ENCODE measurements around the gene FRG2B.
A peak's percentile ranks its signal among the peaks of the same experiment; 100 is the strongest.
"Not testable (repeated sequence)": the region's sequence is repeated elsewhere in the genome, so short reads cannot be mapped to it uniquely, and the experiment has no call there.

Gene FRG2B

GRCh38 chr10:133626695-133627094 lies at the start of gene FRG2B:
Gene FRG2B (minus strand): TSS chr10:133626795. CDS start chr10:133626742, 53 bp downstream.
- not testable (repeated sequence) for DNase-seq

- not testable (repeated sequence) for DNase-seq
Observed at GRCh38 chr10:133667446-133667845, 40.9 kb upstream of the FRG2B start.

- DNase-seq = not testable (repeated sequence)
Observed at GRCh38 chr10:133663544-133664160, 37.1 kb upstream of the FRG2B start.

GRCh38 chr10:133661122-133661521 lies 34.5 kb upstream of the FRG2B start:
- not testable (repeated sequence) for DNase-seq

GRCh38 chr10:133660516-133660915 lies 33.9 kb upstream of the FRG2B start:
- DNase-seq = not testable (repeated sequence)

- DNase-seq = not testable (repeated sequence)
Observed at GRCh38 chr10:133657276-133657675, 30.7 kb upstream of the FRG2B start.

DNA sequence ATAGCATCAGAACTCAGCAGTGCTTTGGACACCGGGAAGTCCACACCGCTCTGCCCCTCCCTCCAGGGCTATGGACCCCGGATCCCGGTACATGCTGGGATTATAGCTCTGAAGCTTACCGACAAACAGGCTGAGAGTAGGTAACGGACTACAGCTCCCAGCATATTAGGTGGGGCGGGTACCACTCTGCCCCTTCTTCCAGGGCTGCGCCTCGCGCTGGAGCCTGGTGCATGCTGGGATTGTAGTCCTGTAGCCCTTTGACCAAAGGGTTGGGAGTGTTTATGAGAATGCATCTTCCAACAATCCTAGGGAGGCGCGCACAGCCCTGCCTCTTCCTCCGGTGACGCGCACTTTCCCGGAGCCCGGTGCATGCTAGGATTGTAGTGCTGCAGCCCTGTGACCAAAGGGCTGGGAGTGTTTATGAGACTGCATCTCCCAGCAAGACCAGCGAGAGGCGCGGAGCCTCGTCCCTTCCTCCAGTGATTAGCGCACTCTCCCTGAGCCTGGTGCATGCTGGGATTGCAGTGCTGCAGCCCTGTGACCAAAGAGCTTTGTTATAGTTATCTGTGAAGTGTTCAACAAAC lies 22.4 kb upstream of the FRG2B start:
- DNase-seq = not testable (repeated sequence)

- DNase-seq = not testable (repeated sequence)
Observed at GRCh38 chr10:133647075-133647748, 20.6 kb upstream of the FRG2B start.

GRCh38 chr10:133637846-133638235 lies 11.2 kb upstream of the FRG2B start:
- DNase-seq = not testable (repeated sequence)

DNA sequence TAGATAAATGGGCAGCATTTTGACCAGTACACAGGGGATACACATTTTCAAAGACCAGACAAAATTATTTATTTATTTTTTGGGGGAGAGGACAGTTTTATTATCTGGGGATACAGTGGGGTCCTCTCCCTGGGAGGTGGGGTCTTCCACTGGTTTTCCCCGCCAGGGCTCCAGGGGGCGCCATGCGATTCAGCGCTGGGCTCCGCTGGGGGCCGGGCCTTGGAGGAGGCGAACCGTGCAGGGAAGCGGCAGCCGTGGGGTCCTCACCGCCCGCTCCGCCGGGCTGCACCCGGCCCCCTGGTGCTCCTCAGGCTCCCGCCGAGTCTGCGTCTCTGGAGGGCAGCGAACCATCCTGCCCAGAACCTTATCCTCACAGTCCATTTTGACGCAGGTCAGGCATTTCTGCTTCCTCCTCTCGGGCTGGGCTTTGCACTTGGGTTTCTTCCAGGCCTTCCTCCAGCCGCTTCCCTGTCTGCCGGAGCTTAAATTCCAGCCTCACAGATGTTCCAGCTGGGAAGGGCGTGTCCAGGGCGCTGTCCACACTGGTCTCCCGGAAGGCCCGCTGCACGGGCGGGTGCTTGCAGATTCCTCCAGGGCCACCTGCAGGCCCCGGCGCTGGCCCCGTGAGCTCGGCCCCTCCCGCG lies 10.7 kb upstream of the FRG2B start:
- not testable (repeated sequence) for DNase-seq

GRCh38 chr10:133630723-133631249 lies 4.2 kb upstream of the FRG2B start:
- not testable (repeated sequence) for DNase-seq

DNA sequence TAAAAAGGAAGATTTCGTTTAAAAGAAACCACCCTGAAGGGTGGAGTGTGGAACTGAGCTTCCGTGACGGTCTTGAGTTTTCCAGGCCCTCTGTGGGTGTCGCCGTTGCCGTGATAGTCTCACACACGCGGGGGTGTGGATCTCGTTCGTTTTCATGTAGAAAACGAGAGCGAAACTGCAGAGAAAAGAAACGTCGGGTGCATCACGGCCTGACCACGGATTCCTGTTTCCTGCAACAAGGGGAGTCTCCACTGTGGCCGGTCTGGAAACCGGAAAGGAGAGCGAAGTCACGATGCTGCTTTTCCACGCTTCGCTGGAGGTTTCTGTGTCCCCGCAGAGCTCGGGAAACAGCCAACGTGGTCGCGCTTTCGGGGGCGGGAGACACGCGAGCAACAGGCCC lies 4.1 kb downstream of the FRG2B start:
- not testable (repeated sequence) for DNase-seq

DNA sequence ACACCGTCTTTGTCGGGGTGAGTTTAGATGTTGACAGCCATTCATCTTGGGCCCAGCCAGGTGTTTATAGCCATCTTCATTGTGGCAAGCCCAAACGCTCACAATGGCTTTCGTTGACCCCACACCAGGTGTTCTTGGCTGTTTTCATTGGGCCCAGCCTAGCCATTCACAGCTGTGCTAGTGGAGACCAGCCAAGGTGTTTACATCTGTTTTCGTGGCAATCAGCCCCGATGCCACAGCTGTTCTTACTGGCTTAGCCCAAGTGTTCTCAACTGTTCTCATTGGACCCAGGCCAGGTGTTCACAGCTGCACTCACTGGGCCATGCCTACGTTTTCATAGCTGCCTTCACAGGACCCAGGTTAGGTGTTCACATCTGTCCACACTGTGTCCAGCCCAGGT lies 7.7 kb downstream of the FRG2B start:
- no peak for DNase-seq

DNA sequence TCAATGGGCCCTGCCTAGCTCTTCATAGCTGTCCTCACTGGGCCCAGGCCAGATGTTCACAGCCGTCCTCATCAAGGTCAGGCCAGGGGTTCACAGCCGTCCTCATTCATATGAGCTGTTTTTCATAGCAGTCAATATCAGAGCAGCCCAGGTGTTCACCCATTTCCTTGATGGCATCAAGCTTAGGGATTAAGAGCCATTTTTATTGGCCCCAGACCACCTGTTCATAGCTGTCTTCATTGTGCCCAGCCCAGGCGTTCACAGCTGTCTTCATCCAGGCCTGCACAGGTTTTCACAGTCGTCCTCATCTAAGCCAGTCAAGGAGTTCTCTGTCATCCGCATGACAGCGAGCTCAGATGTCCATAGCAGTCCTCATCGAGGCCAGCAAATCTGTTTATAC lies 9.4 kb downstream of the FRG2B start:
- no peak for DNase-seq

- DNase-seq = no peak
Observed at GRCh38 chr10:133616371-133617130, 10.0 kb downstream of the FRG2B start.

DNA sequence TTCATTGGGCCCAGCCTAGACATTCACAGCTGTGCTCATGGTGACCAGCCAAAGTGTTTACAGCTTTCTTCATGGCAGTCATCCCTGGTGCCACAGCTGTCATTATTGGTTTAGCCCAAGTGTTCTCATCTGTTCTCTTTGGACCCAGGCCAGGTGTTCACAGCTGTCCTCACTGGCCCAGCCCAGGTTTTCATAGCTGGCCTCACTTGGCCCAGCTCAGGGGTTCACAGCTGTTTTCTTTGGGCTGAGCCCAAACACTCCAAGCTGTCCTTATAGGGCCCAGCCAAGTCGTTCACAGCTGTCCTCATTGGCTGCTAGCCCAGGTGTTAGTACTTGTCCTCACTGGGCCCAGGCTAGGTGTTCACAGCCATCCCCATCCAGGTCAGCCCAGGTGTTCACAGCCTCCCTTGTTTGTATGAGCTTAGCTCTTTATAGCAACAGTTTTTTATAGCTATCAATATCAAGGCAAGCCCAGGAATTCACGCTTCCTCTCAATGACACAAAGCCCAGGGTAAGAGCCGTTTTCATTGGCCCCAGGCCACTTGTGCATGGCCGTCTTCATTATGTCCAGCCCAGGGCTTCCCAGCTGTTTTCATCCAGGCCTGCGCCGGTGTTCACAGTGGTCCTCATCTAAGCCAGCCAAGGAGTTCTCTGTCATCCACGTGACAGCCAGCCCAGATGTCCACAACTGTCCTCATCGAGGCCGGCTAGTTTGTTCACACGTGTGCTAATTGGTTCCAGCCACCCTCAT lies 11.6 kb downstream of the FRG2B start:
- DNase-seq = no peak

- DNase-seq = no peak
Observed at GRCh38 chr10:133613699-133614098, 12.9 kb downstream of the FRG2B start.

DNA sequence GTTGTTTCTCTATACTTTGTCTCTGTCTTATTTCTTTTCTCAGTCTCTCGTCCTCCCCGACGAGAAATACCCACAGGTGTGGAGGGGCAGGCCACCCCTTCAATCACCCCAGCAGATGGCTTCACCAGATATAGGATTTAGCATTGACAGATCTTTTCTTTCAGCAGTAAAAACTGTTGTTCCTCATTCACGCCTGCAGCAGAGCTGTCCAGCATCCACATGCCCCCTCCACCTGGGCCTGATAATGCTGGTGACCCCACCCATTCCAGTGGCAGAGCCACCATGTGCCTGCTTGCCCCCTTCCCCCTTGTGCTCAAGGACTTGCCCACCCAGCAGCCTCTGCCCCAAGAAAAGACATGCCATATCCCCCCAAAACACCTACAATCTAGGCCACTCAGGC lies 15.5 kb downstream of the FRG2B start:
- no peak for DNase-seq

- DNase-seq = peak; percentile 14
Observed at GRCh38 chr10:133608855-133609254, 17.7 kb downstream of the FRG2B start.

DNA sequence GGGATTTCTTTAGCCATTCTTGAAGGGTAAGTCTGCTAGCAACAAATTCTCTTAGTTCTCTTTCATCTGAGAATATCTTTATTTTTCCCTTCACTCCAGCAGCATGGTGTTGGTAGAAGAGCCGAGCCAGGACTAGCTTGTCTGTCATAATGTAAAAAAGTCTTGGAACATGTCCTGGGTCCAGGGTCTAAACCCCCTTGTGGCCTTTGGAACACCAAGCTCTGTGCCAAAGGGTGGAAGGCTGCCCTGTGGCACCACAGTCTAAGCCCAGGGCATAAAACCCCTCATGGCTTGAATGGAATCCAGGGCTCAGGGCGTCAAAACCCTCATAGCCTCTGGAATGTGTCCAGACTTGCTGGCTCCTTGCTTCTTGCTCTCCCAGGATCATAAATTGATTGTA lies 23.2 kb downstream of the FRG2B start:
- DNase-seq = not testable (repeated sequence)

DNA sequence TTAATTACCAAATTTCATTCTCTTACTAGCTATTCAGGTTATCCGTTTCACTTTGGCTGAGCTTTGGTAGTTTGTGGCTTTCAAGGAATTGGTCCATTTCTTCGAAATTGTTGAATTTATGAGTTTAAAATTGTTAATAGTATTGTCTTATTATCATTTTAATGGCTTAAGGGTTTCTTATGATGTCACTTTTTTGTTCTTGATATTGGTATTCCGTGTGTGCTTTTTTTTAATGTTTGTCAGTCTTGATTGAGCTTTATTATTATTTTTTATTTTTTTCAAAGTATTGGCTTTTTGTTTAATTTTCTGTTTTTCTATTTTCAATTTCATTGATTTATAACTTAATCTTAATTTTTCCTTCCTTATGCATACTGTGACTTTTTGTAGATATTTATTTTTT lies 25.9 kb downstream of the FRG2B start:
- no peak for DNase-seq

DNA sequence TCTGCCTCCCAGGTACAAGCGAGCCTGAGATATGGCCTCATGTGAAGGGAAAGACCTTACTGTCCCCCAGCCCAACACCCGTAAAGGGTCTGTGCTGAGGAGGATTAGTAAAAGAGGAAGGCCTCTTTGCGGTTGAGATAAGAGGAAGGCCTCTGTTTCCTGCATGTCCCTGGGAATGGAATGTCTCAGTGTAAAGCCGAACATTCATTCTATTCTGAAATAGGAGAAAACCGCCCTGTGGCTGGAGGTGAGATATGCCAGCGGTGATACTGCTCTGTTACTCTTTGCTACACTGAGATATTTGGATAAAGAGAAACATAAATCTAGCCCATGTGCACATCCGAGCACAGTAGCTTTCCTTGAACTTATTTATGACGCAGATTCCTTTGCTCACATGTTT lies 26.7 kb downstream of the FRG2B start:
- not testable (repeated sequence) for DNase-seq

All from midbrain (tissue), 1 donor.